Left ventricle myocardium inferior (tissue), 1 donor: ENCODE results near the gene BCL3. TPM values are rescaled to one million over a fixed set of nuclear protein-coding genes. Genes with fewer than 3 reads are reported as not detected.

Experiments used
- DNase-seq: peaks from one replicate; pipeline ENCODE4 v3.0.0-alpha.2; 2020
- H3K27ac ChIP-seq: fragments of 200-600 bp; replicated peaks from 2 replicates; pipeline ENCODE4 v1.8.0; 2021
- H3K27me3 ChIP-seq: fragments of 200-600 bp; 2 replicates; pipeline ENCODE4 v1.8.0; 2021; ENCODE audit warnings: low read depth
- H3K36me3 ChIP-seq: fragments of 200-600 bp; 2 replicates; pipeline ENCODE4 v1.8.0; 2021
- H3K4me1 ChIP-seq: fragments of 200-600 bp; 2 replicates; pipeline ENCODE4 v1.8.0; 2021
- H3K4me3 ChIP-seq: fragments of 200-600 bp; 2 replicates; pipeline ENCODE4 v1.8.0; 2021; ENCODE audit warnings: mild to moderate bottlenecking, moderate library complexity
- H3K9me3 ChIP-seq: fragments of 200-600 bp; replicated peaks from 2 replicates; pipeline ENCODE4 v1.8.0; 2021
- CTCF ChIP-seq: fragments of 200-600 bp; IDR thresholded peaks from 2 replicates; pipeline ENCODE4 v1.8.0; 2021; ENCODE audit warnings: antibody characterized with exemption, mild to moderate bottlenecking, borderline replicate concordance
- intact Hi-C: fragments of 100-400 bp; cut with micrococcal nuclease; formaldehyde crosslinking; loops from one replicate; pipeline ENCODE4 v1.11.0; 2022
- total RNA-seq: library from RNA; stranded (reverse); fragmentation: NEBNext Ultra II Directional; extraction: Animal tissue kit (Norgen Biotek cat#: 25700); gene quantifications from one replicate; pipeline ENCODE4 v1.2.1, GENCODE V29; 2021
- donor health status: DM: no; HTN: yes; CAD: no; lungs with severe emphysema.

Gene BCL3
- total RNA-seq, 1 donor from 2014 or later: 15.0 TPM

- TF ChIP-seq CTCF: no peak
- intact Hi-C loops: no loop called here
These were observed 626 bp upstream of the BCL3 start for GRCh38 chr19:44747739-44748425.

DNA sequence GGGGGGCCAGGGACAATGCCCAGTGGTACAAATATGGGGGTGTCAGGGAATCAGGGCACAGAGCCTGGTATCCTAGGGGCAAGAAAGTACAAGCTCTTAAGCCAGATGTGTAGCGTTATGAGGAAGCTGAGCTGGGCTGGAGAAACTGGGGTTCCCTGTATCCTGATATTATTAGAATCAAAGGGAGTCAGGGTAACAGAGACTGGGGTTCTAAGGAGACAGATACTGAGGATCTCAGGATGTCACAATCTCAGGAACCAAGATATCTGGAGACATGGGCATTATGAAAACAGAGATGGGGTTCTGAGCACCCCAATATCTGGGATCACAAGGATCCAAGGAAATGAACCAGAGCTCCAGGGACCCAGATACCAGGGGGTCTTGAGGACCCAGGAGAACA is 784 bp downstream of the BCL3 start:
- peak overlapping the region; percentile 73 for H3K4me3 ChIP-seq
- H3K27ac ChIP-seq: peak overlapping the region; percentile 98
- H3K9me3 ChIP-seq: no peaks in the 10 kb centered on the region
- peaks cover 32% of the 10 kb centered on the region for H3K36me3 ChIP-seq
- no peak for TF ChIP-seq CTCF
- intact Hi-C loops: no loop called here
- DNase-seq: no peak
- no peaks in the 10 kb centered on the region for H3K27me3 ChIP-seq
- peaks cover 92% of the 10 kb centered on the region for H3K4me1 ChIP-seq

More at GRCh38 chr19:44747739-44748425, 626 bp upstream of the BCL3 start:
- Histone ChIP-seq H3K27ac (peak overlapping the region; percentile 98), H3K27me3 (no peaks in the 10 kb centered on the region), H3K4me3 (peak overlapping the region; percentile 73), H3K9me3 (no peaks in the 10 kb centered on the region), H3K36me3 (peaks cover 30% of the 10 kb centered on the region), H3K4me1 (peaks cover 92% of the 10 kb centered on the region)
- peak; percentile 73 for DNase-seq

DNA sequence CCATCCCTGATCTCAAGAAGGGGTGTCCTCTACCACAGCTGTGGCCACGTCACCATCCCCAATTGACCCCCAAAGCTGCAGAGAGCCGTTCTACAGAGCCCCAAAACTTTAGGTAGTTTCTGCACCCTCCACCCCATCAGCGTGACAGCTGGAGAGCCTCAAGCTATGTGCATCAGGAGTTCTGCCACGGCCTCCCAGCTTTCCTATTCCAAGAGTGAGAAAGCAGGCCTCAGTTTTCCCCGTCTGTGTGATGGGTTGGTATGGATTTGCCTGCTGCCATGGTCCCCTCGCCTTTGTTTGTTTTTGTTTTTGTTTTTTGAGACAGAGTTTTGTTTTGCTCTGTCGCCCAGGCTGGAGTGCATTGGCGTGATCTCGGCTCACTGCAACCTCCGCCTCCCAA is 1.5 kb downstream of the BCL3 start:
- no peak for TF ChIP-seq CTCF
- intact Hi-C loops: no loop called here
- Histone ChIP-seq H3K27me3 (no peaks in the 10 kb centered on the region), H3K4me3 (peak overlapping the region; percentile 73), H3K9me3 (no peaks in the 10 kb centered on the region), H3K36me3 (peaks cover 32% of the 10 kb centered on the region), H3K4me1 (peaks cover 92% of the 10 kb centered on the region), H3K27ac (peak overlapping the region; percentile 98)
- DNase-seq: no peak

GRCh38 chr19:44752123-44752815 is 3.8 kb downstream of the BCL3 start:
- DNase-seq: no peak
- Histone ChIP-seq H3K9me3 (no peaks in the 10 kb centered on the region), H3K36me3 (peaks cover 47% of the 10 kb centered on the region), H3K27me3 (no peaks in the 10 kb centered on the region), H3K4me1 (peaks cover 93% of the 10 kb centered on the region), H3K27ac (peak overlapping the region; percentile 98), H3K4me3 (peak overlapping the region; percentile 73)
- TF ChIP-seq CTCF: no peak
- intact Hi-C loops: no loop called here

GRCh38 chr19:44752816-44753625 is 4.5 kb downstream of the BCL3 start:
- no peaks in the 10 kb centered on the region for H3K27me3 ChIP-seq
- H3K4me3 ChIP-seq: peak overlapping the region; percentile 73
- no peaks in the 10 kb centered on the region for H3K9me3 ChIP-seq
- H3K4me1 ChIP-seq: peaks cover 94% of the 10 kb centered on the region
- intact Hi-C loops: no loop called here
- H3K27ac ChIP-seq: peak overlapping the region; percentile 98
- peak; percentile 90 for DNase-seq
- H3K36me3 ChIP-seq: peaks cover 47% of the 10 kb centered on the region
- peak; percentile 29 for TF ChIP-seq CTCF
